Small intestine (tissue), 7 donors: Measurements from ENCODE around the gene MAP1B. TPM values are rescaled to one million over a fixed set of nuclear protein-coding genes. Genes with fewer than 3 reads are reported as not detected.

Source experiments
- DNase-seq, 2 donors: peaks; one replicate each; pipeline versions ENCODE4 v3.0.0 to v3.0.0-alpha.2; 2013
- FAIRE-seq: peaks from 2 replicates; lab custom pipeline; 2012; peaks lifted over from hg19 to GRCh38; lab: Jason Lieb, UNC
- H3K27ac ChIP-seq, 3 donors: one replicate each; pipeline ENCODE4 v1.5.1; 2013; ENCODE audit warnings: low read length in 2 of 3, mild to moderate bottlenecking in 2 of 3, control low read depth in 1 of 3, inconsistent platforms in 1 of 3, low read depth in 1 of 3, moderate library complexity in 1 of 3
- H3K27me3 ChIP-seq, 3 donors: one replicate each; pipeline ENCODE4 v1.6.1; 2013; ENCODE audit warnings: low read length in 3 of 3, inconsistent platforms in 1 of 3; ENCODE audit not compliant: control insufficient read depth in 3 of 3, insufficient read depth in 3 of 3
- H3K36me3 ChIP-seq, 3 donors: one replicate each; pipeline ENCODE4 v1.6.1; 2013; ENCODE audit warnings: low read length in 3 of 3, inconsistent platforms in 1 of 3, low read depth in 1 of 3, mild to moderate bottlenecking in 1 of 3, moderate library complexity in 1 of 3; ENCODE audit not compliant: control insufficient read depth in 3 of 3, insufficient read depth in 2 of 3
- H3K4me1 ChIP-seq, 3 donors: one replicate each; pipeline ENCODE4 v1.6.1; 2013; ENCODE audit warnings: low read length in 2 of 3, inconsistent platforms in 1 of 3, low read depth in 1 of 3, mild to moderate bottlenecking in 1 of 3, moderate library complexity in 1 of 3; ENCODE audit not compliant: control insufficient read depth in 3 of 3, insufficient read depth in 2 of 3
- H3K4me3 ChIP-seq, 3 donors: one replicate each; pipeline ENCODE4 v1.5.1; 2013; ENCODE audit warnings: low read length in 3 of 3, control low read depth in 1 of 3, inconsistent platforms in 1 of 3, low read depth in 1 of 3, mild to moderate bottlenecking in 1 of 3, moderate library complexity in 1 of 3
- H3K9me3 ChIP-seq, 2 donors: one replicate each; pipeline ENCODE4 v1.6.1; 2013; ENCODE audit warnings: low read depth in 1 of 2, low read length in 1 of 2; ENCODE audit not compliant: control insufficient read depth in 2 of 2, insufficient read depth in 1 of 2
- WGBS, 3 donors: extraction: QIAGEN DNeasy Blood & Tissue Kit; methylation state at CpG; one replicate each; pipeline ENCODE4 v1.1.7; 2013; 5-methylcytosine and 5-hydroxymethylcytosine counted together
- polyA plus RNA-seq, 4 donors: library from polyadenylated mRNA; stranded (reverse) in 3 of 4; unstranded in 1 of 4; fragments of 200-250 nt in 3 of 4; fragments of 120-200 nt in 1 of 4; gene quantifications; one replicate each; pipeline versions ENCODE4 v1.2.1 to v1.2.3, GENCODE V29; 2013
- donor health status: healthy with polysubstance abuse.
- donor health status: control.
- donor health status: control.
- donor health status: Bipolar disorder and iron deficiency.
- donor health status: healthy.

MAP1B gene
- polyA plus RNA-seq, 4 donors, result 0.45 to 7.4 (median 2.7) TPM

- WGBS, 3 donors, result 66 to 70% (median 69%) methylated on average over 6 of the region's 6 CpGs
- DNase-seq (no peak), FAIRE-seq (no peak)
- Histone ChIP-seq H3K27ac (peak overlapping the region in 1 of 3 donors; percentile 62), H3K4me1 (no peaks in the 10 kb centered on the region), H3K4me3 (no peak overlapping the region), H3K27me3 (no peaks in the 10 kb centered on the region), H3K9me3 (no peaks in the 10 kb centered on the region), H3K36me3 (no peaks in the 10 kb centered on the region)
Measured at GRCh38 chr5:72210888-72211678, 103.8 kb downstream of the MAP1B start.

- no peak for FAIRE-seq
Measured at GRCh38 chr5:72212171-72212570, 104.9 kb downstream of the MAP1B start.

DNA sequence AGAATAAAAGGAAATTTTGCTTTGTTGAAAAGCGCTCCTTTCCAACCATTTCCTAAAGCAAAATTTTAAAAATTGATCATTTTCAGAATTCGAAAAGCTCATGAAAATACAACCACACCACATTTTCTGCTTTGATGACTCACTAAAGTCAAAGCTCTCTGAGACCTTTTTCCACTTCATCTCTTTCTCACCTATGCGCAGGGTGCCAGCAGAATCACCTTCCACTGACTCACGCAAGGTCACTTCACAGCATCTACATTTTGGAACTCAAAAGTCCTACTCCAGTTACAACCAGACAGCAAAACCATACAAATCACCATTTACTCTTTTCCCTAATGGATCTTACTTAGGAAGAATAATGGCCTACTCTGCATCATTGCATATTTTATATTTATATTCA lies 106.2 kb downstream of the MAP1B start:
- Histone ChIP-seq H3K27ac (no peak overlapping the region), H3K4me3 (no peak overlapping the region), H3K36me3 (peaks cover 0 to 6% (median 3%) of the 10 kb centered on the region in 3 donors), H3K9me3 (no peaks in the 10 kb centered on the region), H3K27me3 (no peaks in the 10 kb centered on the region), H3K4me1 (no peaks in the 10 kb centered on the region)
- FAIRE-seq (no peak), DNase-seq (no peak)
- 94 to 98% (median 97%) methylated on average over 4 of the region's 4 CpGs for WGBS, 3 donors

More at GRCh38 chr5:72212171-72212570, 104.9 kb downstream of the MAP1B start:
- Histone ChIP-seq H3K9me3 (no peaks in the 10 kb centered on the region), H3K27me3 (no peaks in the 10 kb centered on the region), H3K4me1 (no peaks in the 10 kb centered on the region), H3K36me3 (no peaks in the 10 kb centered on the region), H3K27ac (no peak overlapping the region), H3K4me3 (no peak overlapping the region)
- WGBS, 3 donors, result 91 to 96% (median 94%) methylated on average over 2 of the region's 2 CpGs
- DNase-seq, result no peak

- no peak for DNase-seq
- Histone ChIP-seq H3K36me3 (peaks cover 0 to 7% (median 3%) of the 10 kb centered on the region in 3 donors), H3K27ac (no peak overlapping the region), H3K27me3 (no peaks in the 10 kb centered on the region), H3K4me1 (no peaks in the 10 kb centered on the region), H3K4me3 (no peak overlapping the region), H3K9me3 (no peaks in the 10 kb centered on the region)
- FAIRE-seq, result no peak
- WGBS, 3 donors, result 87 to 94% (median 91%) methylated on average over 4 of the region's 4 CpGs
Measured at GRCh38 chr5:72214168-72214567, 106.9 kb downstream of the MAP1B start.

DNA sequence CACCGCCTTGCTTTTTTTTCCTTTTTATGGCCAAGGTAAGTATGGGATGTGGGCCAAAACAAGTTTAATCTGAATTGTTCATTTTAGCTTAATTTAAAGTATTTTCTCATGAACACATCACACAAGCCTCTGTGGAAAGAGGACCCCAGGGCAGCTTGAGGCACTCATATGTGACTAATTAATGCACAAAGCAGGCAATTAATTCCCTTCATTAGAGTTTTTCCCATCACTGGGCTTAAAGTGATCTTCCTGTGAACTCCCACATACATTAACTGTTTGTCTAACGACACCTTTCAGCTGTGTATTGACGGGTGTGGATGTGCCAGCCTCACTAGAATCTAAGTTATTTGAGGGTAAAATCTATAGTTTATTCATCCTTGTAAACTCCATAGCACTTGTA lies 109.5 kb downstream of the MAP1B start:
- H3K4me3 ChIP-seq, result no peak overlapping the region
- H3K27me3 ChIP-seq, result no peaks in the 10 kb centered on the region
- DNase-seq (no peak), FAIRE-seq (no peak)
- H3K27ac ChIP-seq, result no peak overlapping the region
- no peaks in the 10 kb centered on the region for H3K4me1 ChIP-seq
- H3K36me3 ChIP-seq, result peaks cover 6 to 20% (median 8%) of the 10 kb centered on the region in 3 donors
- WGBS, 3 donors, result 94 to 95% (median 95%) methylated on average over 3 of the region's 3 CpGs
- no peaks in the 10 kb centered on the region for H3K9me3 ChIP-seq

DNA sequence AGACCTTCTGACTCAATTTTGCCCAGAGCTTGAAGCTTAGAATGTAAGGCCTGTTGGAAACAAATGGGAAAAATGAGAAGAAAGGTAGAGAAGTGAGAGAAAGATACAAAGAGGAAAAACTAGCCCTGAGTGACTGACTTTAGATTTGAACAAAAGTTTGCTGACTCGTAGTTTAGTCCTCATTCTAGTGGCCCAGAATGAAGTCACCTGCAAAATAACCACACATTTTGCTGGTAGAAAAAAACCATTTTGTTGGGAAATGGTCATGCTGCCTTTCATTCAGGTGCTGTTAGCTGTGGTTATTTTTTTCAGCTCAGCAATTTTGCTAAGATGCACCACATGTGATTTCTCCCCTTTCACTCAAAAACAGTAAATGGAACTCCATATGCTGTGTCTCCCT lies 113.8 kb downstream of the MAP1B start:
- no peaks in the 10 kb centered on the region for H3K4me1 ChIP-seq
- DNase-seq (no peak), FAIRE-seq (no peak)
- H3K36me3 ChIP-seq, result peaks cover 8 to 32% (median 10%) of the 10 kb centered on the region in 3 donors
- no peaks in the 10 kb centered on the region for H3K27me3 ChIP-seq
- no peak overlapping the region for H3K27ac ChIP-seq
- no peaks in the 10 kb centered on the region for H3K9me3 ChIP-seq
- 98 to 100% (median 100%) methylated on average over 1 of the region's 1 CpG for WGBS, 3 donors
- H3K4me3 ChIP-seq, result no peak overlapping the region

- DNase-seq, result no peak
- H3K27me3 ChIP-seq, result no peaks in the 10 kb centered on the region
Measured at GRCh38 chr5:72221541-72221940, 114.3 kb downstream of the MAP1B start.

DNA sequence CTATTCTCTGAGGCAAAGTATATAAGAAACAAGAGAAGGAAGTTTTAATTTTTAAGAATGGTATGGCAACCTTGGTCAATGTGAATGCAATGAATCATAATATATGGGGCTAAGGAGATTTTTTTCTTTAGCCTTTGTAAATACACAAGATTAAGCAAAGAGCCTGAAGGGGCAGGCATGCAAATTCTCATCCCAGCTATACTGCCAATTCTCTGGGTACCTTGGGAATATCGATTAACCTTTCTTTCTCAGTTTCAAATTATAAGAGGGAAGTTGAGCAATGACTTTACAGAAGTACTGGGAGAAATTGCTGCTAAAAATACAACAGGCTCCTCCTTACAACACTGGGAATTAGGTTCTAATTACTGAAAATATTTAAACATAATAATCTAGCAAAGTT lies 115.2 kb downstream of the MAP1B start:
- H3K36me3 ChIP-seq, result peaks cover 6 to 36% (median 10%) of the 10 kb centered on the region in 3 donors
- DNase-seq, result no peak
- no peak overlapping the region for H3K4me3 ChIP-seq
- H3K9me3 ChIP-seq, result no peaks in the 10 kb centered on the region
- FAIRE-seq, result no peak
- 93 to 97% (median 95%) methylated on average over 1 of the region's 1 CpG for WGBS, 3 donors
- H3K27ac ChIP-seq, result no peak overlapping the region
- H3K4me1 ChIP-seq, result no peaks in the 10 kb centered on the region
- H3K27me3 ChIP-seq, result no peaks in the 10 kb centered on the region

More at GRCh38 chr5:72221541-72221940, 114.3 kb downstream of the MAP1B start:
- 86 to 95% (median 95%) methylated on average over 4 of the region's 4 CpGs for WGBS, 3 donors
- no peak for FAIRE-seq
- no peaks in the 10 kb centered on the region for H3K9me3 ChIP-seq
- peaks cover 8 to 32% (median 10%) of the 10 kb centered on the region in 3 donors for H3K36me3 ChIP-seq
- no peak overlapping the region for H3K4me3 ChIP-seq
- no peak overlapping the region for H3K27ac ChIP-seq
- no peaks in the 10 kb centered on the region for H3K4me1 ChIP-seq
